ENCODE measurements around the gene LHX6.

DNA sequence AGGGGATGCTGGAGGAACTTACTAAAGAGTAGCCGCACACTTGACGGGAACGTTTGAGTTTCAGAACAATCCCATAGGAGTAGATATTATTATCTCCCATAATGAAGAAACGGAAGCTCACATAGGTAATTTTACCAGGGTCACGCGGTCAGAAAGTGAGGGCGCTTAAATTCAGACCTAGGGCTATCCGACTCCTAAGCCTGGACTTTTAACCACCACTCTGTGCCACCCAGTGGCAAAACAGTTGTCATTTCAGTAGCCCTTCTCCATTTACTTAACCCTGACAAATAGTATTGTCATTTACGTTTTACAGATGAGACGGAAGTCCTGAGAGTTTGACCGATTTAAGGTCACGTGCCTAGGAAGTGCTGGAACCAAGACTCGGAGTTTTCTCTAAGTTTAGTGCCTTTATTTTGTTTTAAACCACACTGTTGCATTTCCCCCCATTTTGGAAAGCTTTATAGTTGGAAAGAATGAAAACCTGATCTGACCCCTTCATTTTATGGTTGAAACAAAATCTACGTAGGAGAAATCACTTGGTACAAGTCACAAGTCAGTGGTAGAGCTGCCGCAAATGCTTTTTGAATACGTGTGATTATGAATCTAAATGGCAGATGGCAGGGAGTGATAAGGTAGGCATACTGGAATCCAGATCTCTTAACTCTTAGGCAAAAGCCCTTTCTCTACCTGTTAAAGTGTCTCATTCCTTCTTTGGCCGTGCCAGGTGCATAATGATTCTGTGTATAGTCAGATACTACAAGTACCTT lies 36.6 kb upstream of the LHX6 start:
- TF ChIP-seq, protein P1, sequence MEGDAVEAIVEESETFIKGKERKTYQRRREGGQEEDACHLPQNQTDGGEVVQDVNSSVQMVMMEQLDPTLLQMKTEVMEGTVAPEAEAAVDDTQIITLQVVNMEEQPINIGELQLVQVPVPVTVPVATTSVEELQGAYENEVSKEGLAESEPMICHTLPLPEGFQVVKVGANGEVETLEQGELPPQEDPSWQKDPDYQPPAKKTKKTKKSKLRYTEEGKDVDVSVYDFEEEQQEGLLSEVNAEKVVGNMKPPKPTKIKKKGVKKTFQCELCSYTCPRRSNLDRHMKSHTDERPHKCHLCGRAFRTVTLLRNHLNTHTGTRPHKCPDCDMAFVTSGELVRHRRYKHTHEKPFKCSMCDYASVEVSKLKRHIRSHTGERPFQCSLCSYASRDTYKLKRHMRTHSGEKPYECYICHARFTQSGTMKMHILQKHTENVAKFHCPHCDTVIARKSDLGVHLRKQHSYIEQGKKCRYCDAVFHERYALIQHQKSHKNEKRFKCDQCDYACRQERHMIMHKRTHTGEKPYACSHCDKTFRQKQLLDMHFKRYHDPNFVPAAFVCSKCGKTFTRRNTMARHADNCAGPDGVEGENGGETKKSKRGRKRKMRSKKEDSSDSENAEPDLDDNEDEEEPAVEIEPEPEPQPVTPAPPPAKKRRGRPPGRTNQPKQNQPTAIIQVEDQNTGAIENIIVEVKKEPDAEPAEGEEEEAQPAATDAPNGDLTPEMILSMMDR (IDR thresholded peaks at IDR 0.05; ENCODE audit: control extremely low read depth in 1 of 3, insufficient read depth in 1 of 3, low read depth in 1 of 3, low read length in 3 of 3): peak in 1 of 3 experiments; percentile 12; a peak in 1 of 4 replicates
- no peak for TF ChIP-seq SP2 (IDR thresholded peaks at IDR 0.05; ENCODE audit: low read length)
